HG03342 (cell line): ENCODE data around the gene EHD4.

ENCODE experiments used
- ATAC-seq: cut with Tn5 transposase; IDR thresholded peaks from one replicate; pipeline ENCODE4 v1.9.1; 2021; ENCODE audit warnings: mild to moderate bottlenecking, moderate library complexity; ENCODE audit not compliant: unreplicated experiment

Gene EHD4

GRCh38 chr15:41995476-41995855, 23.1 kb upstream of the EHD4 start:
- no peak for ATAC-seq

- ATAC-seq, result no peak
Measured at GRCh38 chr15:41994772-41995475, 22.6 kb upstream of the EHD4 start.

GRCh38 chr15:41994171-41994650, 21.9 kb upstream of the EHD4 start:
- ATAC-seq, result no peak

GRCh38 chr15:41993472-41994170, 21.3 kb upstream of the EHD4 start:
- no peak for ATAC-seq

GRCh38 chr15:41992803-41993190, 20.4 kb upstream of the EHD4 start:
- no peak for ATAC-seq

- no peak for ATAC-seq
Measured at GRCh38 chr15:41992151-41992802, 19.9 kb upstream of the EHD4 start.

- no peak for ATAC-seq
Measured at GRCh38 chr15:41990691-41991090, 18.3 kb upstream of the EHD4 start.

GRCh38 chr15:41990243-41990605, 17.9 kb upstream of the EHD4 start:
- no peak for ATAC-seq

GRCh38 chr15:41989573-41990242, 17.4 kb upstream of the EHD4 start:
- no peak for ATAC-seq

- no peak for ATAC-seq
Measured at GRCh38 chr15:41988896-41989572, 16.7 kb upstream of the EHD4 start.

GRCh38 chr15:41987925-41988275, 15.5 kb upstream of the EHD4 start:
- no peak for ATAC-seq

- ATAC-seq, result no peak
Measured at GRCh38 chr15:41987246-41987924, 15.0 kb upstream of the EHD4 start.

- no peak for ATAC-seq
Measured at GRCh38 chr15:41985236-41986160, 13.1 kb upstream of the EHD4 start.

GRCh38 chr15:41984622-41985021, 12.3 kb upstream of the EHD4 start:
- no peak for ATAC-seq

GRCh38 chr15:41983621-41984571, 11.5 kb upstream of the EHD4 start:
- ATAC-seq, result no peak

GRCh38 chr15:41983221-41983620, 10.9 kb upstream of the EHD4 start:
- ATAC-seq, result no peak

- no peak for ATAC-seq
Measured at GRCh38 chr15:41982133-41982930, 10.0 kb upstream of the EHD4 start.
